BJ (cell line): ENCODE data around the gene GRK1. TPM values are rescaled to one million over a fixed set of nuclear protein-coding genes. Genes with fewer than 3 reads are reported as not detected.
"Not testable (repeated sequence)": the region's sequence is repeated elsewhere in the genome, so short reads cannot be mapped to it uniquely, and the experiment has no call there.

Source experiments
- CTCF ChIA-PET: fragments of 350-600 bp; formaldehyde crosslinking; extraction: SDS; loops from one replicate; lab custom pipeline; 2021; ENCODE audit warnings: antibody characterized with exemption, inconsistent platforms; lab: Yijun Ruan, JAX
- POLR2A ChIA-PET: fragments of 300-600 bp; sonication (Branson Sonifier 250); formaldehyde crosslinking; extraction: SDS; loops from one replicate; lab custom pipeline; 2021; ENCODE audit warnings: antibody characterized with exemption; lab: Charles Lee
- DNase-seq: peaks from one replicate; pipeline ENCODE4 v3.0.0-alpha.2; 2011; ENCODE audit warnings: low read depth
- H3K27me3 ChIP-seq: 2 replicates; pipeline ENCODE4 v1.6.0; 2011; ENCODE audit warnings: low read length; ENCODE audit not compliant: control insufficient read depth, insufficient read depth
- H3K36me3 ChIP-seq: 2 replicates; pipeline ENCODE4 v1.5.1; 2011; ENCODE audit warnings: low read length; ENCODE audit not compliant: control insufficient read depth, insufficient read depth
- H3K4me3 ChIP-seq: 2 replicates; pipeline ENCODE4 v1.5.1; 2011; ENCODE audit warnings: low read depth, mild to moderate bottlenecking, control low read depth, low read length
- CTCF ChIP-seq: IDR thresholded peaks from 2 replicates; pipeline ENCODE4 v1.5.1; 2011; ENCODE audit warnings: low read depth, mild to moderate bottlenecking, control low read depth, inconsistent platforms, low read length, moderate library complexity; ENCODE audit not compliant: insufficient read depth
- polyA plus RNA-seq: library from polyadenylated mRNA; depleted of rRNA; stranded (reverse); fragments of >200 nt; gene quantifications from 2 replicates; pipeline ENCODE4 v1.2.3, GENCODE V29; 2011

Gene GRK1
- polyA plus RNA-seq, 1 experiment, result 0.02 TPM

GRCh38 chr13:113621498-113621897 lies 45.5 kb upstream of the GRK1 start:
- TF ChIP-seq CTCF, result peak; percentile 45
- H3K27me3 ChIP-seq, H3K36me3 ChIP-seq, H3K4me3 ChIP-seq, DNase-seq, POLR2A ChIA-PET: not testable (repeated sequence)
- CTCF ChIA-PET, result interaction anchor here (1.1 to 1.3 kb wide), 2 partner anchors 9 to 10 kb away, joined by 3 to 4 read pairs; no protein-coding TSS in a partner anchor

GRCh38 chr13:113621986-113622550 lies 45.0 kb upstream of the GRK1 start:
- H3K4me3 ChIP-seq, H3K36me3 ChIP-seq, DNase-seq, POLR2A ChIA-PET, H3K27me3 ChIP-seq: not testable (repeated sequence)
- CTCF ChIA-PET, result interaction anchor here (1.3 kb wide), 1 partner anchor 10 kb away, joined by 3 read pairs; no protein-coding TSS in a partner anchor

GRCh38 chr13:113622791-113623490 lies 44.1 kb upstream of the GRK1 start:
- CTCF ChIA-PET, result no interaction called here
- DNase-seq, result no peak

GRCh38 chr13:113623491-113624234 lies 43.4 kb upstream of the GRK1 start:
- H3K4me3 ChIP-seq, result no peak overlapping the region
- CTCF ChIA-PET, result no interaction called here
- POLR2A ChIA-PET, result no interaction called here
- TF ChIP-seq CTCF, result no peak
- H3K36me3 ChIP-seq, result peaks cover 6% of the 10 kb centered on the region
- no peak for DNase-seq
- H3K27me3 ChIP-seq, result no peaks in the 10 kb centered on the region

More at GRCh38 chr13:113622791-113623490, 44.1 kb upstream of the GRK1 start:
- Histone ChIP-seq H3K4me3 (no peak overlapping the region), H3K36me3 (peaks cover 6% of the 10 kb centered on the region), H3K27me3 (no peaks in the 10 kb centered on the region)
- no peak for TF ChIP-seq CTCF
- POLR2A ChIA-PET, result no interaction called here

- peaks cover 9% of the 10 kb centered on the region for H3K36me3 ChIP-seq
- POLR2A ChIA-PET, result no interaction called here
- TF ChIP-seq CTCF, result no peak
- no peak overlapping the region for H3K4me3 ChIP-seq
- H3K27me3 ChIP-seq, result no peaks in the 10 kb centered on the region
- CTCF ChIA-PET, result no interaction called here
- DNase-seq, result no peak
Measured at GRCh38 chr13:113624235-113624587, 42.8 kb upstream of the GRK1 start.

- H3K27me3 ChIP-seq, CTCF ChIA-PET, POLR2A ChIA-PET, H3K4me3 ChIP-seq, DNase-seq, H3K36me3 ChIP-seq: not testable (repeated sequence)
Measured at GRCh38 chr13:113624640-113625304, 42.2 kb upstream of the GRK1 start.
